Measurements from ENCODE around the gene ADAMTS3. TPM values are rescaled to one million over a fixed set of nuclear protein-coding genes. Genes with fewer than 3 reads are reported as not detected.

The ADAMTS3 gene
- total RNA-seq = 13.1 TPM

GRCh38 chr4:72568959-72569718 lies at the start of gene ADAMTS3:
Gene ADAMTS3 (minus strand): TSS chr4:72569221. CDS start chr4:72568762, 459 bp downstream.

All from diencephalon (tissue), 1 donor.